H9 (cell line): ENCODE data around the gene GLRA3. TPM values are rescaled to one million over a fixed set of nuclear protein-coding genes. Genes with fewer than 3 reads are reported as not detected.

ENCODE experiments used
- DNase-seq: peaks from one replicate; pipeline ENCODE4 v3.0.0-alpha.2; 2017
- H2AFZ ChIP-seq: one replicate; pipeline ENCODE4 v1.6.1; 2013; ENCODE audit warnings: mild to moderate bottlenecking, low read length, control low read depth, moderate library complexity
- H2AK5ac ChIP-seq: 2 replicates; pipeline ENCODE4 v1.6.1; 2013; ENCODE audit warnings: low read length, control low read depth, mixed read lengths; ENCODE audit not compliant: insufficient read length
- H2BK120ac ChIP-seq: one replicate; pipeline ENCODE4 v1.6.1; 2013; ENCODE audit warnings: low read depth, mild to moderate bottlenecking, low read length, control low read depth, inconsistent platforms; ENCODE audit not compliant: poor library complexity, severe bottlenecking
- H2BK12ac ChIP-seq: 2 replicates; pipeline ENCODE4 v1.6.1; 2013; ENCODE audit warnings: low read length, control low read depth, mixed read lengths, low read depth; ENCODE audit not compliant: insufficient read length
- H2BK15ac ChIP-seq: 2 replicates; pipeline ENCODE4 v1.6.1; 2013; ENCODE audit warnings: low read depth, low read length, control low read depth
- H2BK20ac ChIP-seq: one replicate; pipeline ENCODE4 v1.6.1; 2013; ENCODE audit warnings: low read depth, mild to moderate bottlenecking, low read length, control low read depth, inconsistent platforms; ENCODE audit not compliant: poor library complexity, severe bottlenecking
- H2BK5ac ChIP-seq: 2 replicates; pipeline ENCODE4 v1.6.1; 2013; ENCODE audit warnings: low read length, control low read depth, mixed read lengths; ENCODE audit not compliant: insufficient read length
- H3K14ac ChIP-seq: 2 replicates; pipeline ENCODE4 v1.6.1; 2013; ENCODE audit warnings: low read length, control low read depth; ENCODE audit not compliant: insufficient read depth
- H3K18ac ChIP-seq: 2 replicates; pipeline ENCODE4 v1.6.1; 2013; ENCODE audit warnings: low read depth, mild to moderate bottlenecking, mixed read lengths, low read length, control low read depth; ENCODE audit not compliant: insufficient read length
- H3K23ac ChIP-seq: 2 replicates; pipeline ENCODE4 v1.6.1; 2013; ENCODE audit warnings: low read length, control low read depth, mixed read lengths, low read depth; ENCODE audit not compliant: insufficient read length
- H3K23me2 ChIP-seq: 2 replicates; pipeline ENCODE4 v1.6.1; 2013; ENCODE audit warnings: low read depth, mild to moderate bottlenecking, mixed read lengths, low read length, control low read depth; ENCODE audit not compliant: insufficient read length, poor library complexity, severe bottlenecking
- H3K27ac ChIP-seq: 2 replicates; pipeline ENCODE4 v1.5.1; 2013; ENCODE audit warnings: low read length, control low read depth, mixed read lengths, low read depth; ENCODE audit not compliant: insufficient read length
- H3K27me3 ChIP-seq: 2 replicates; pipeline ENCODE4 v1.6.1; 2013; ENCODE audit warnings: low read length, control low read depth, inconsistent platforms; ENCODE audit not compliant: insufficient read depth
- H3K4ac ChIP-seq: 2 replicates; pipeline ENCODE4 v1.6.1; 2013; ENCODE audit warnings: low read depth, mild to moderate bottlenecking, control low read depth, inconsistent platforms, low read length, moderate library complexity
- H3K4me1 ChIP-seq: 2 replicates; pipeline ENCODE4 v1.6.1; 2013; ENCODE audit warnings: low read length, control low read depth, inconsistent platforms; ENCODE audit not compliant: insufficient read depth
- H3K4me2 ChIP-seq: 2 replicates; pipeline ENCODE4 v1.6.1; 2013; ENCODE audit warnings: low read length, control low read depth, mixed read lengths; ENCODE audit not compliant: insufficient read length, insufficient read depth
- H3K56ac ChIP-seq: 2 replicates; pipeline ENCODE4 v1.6.1; 2013; ENCODE audit warnings: low read depth, mild to moderate bottlenecking, mixed read lengths, low read length, control low read depth; ENCODE audit not compliant: insufficient read length
- H3K79me1 ChIP-seq: 2 replicates; pipeline ENCODE4 v1.6.1; 2013; ENCODE audit warnings: low read depth, mild to moderate bottlenecking, moderate library complexity, low read length, control low read depth, inconsistent platforms; ENCODE audit not compliant: insufficient read depth, poor library complexity, severe bottlenecking
- H3K79me2 ChIP-seq: 2 replicates; pipeline ENCODE4 v1.6.1; 2013; ENCODE audit warnings: low read length, control low read depth, inconsistent platforms; ENCODE audit not compliant: insufficient read depth
- H3K9ac ChIP-seq: 2 replicates; pipeline ENCODE4 v1.6.1; 2013; ENCODE audit warnings: low read length, control low read depth, mixed read lengths; ENCODE audit not compliant: insufficient read length; ENCODE audit errors: extremely low read depth
- H3K9me3 ChIP-seq: one replicate; pipeline ENCODE4 v1.6.1; 2013; ENCODE audit warnings: low read depth, low read length, inconsistent platforms; ENCODE audit not compliant: control insufficient read depth
- H3T11ph ChIP-seq: one replicate; pipeline ENCODE4 v1.6.1; 2013; ENCODE audit warnings: mild to moderate bottlenecking, low read length, control low read depth, inconsistent platforms
- H4K20me1 ChIP-seq: one replicate; pipeline ENCODE4 v1.6.1; 2013; ENCODE audit not compliant: control insufficient read depth, insufficient read length, insufficient read depth
- H4K5ac ChIP-seq: 2 replicates; pipeline ENCODE4 v1.6.1; 2013; ENCODE audit warnings: low read depth, mild to moderate bottlenecking, mixed read lengths, low read length, control low read depth; ENCODE audit not compliant: insufficient read length
- H4K8ac ChIP-seq: replicated peaks from 2 replicates; pipeline ENCODE4 v1.6.1; 2013; ENCODE audit warnings: low read length, control low read depth, mixed read lengths, low read depth; ENCODE audit not compliant: insufficient read length
- H4K91ac ChIP-seq: 2 replicates; pipeline ENCODE4 v1.6.1; 2013; ENCODE audit warnings: low read depth, mild to moderate bottlenecking, moderate library complexity, mixed read lengths, low read length, control low read depth; ENCODE audit not compliant: insufficient read length
- H3K27ac Mint-ChIP-seq, 3 experiments: 2 replicates in 2 of 3; 3 replicates in 1 of 3; pipeline ENCODE4 v1.8.0; 2020 to 2021; ENCODE audit warnings: mixed read lengths in 3 of 3, mild to moderate bottlenecking in 1 of 3, moderate library complexity in 1 of 3
- H3K27me3 Mint-ChIP-seq: 2 replicates; pipeline ENCODE4 v1.8.0; 2021; ENCODE audit warnings: low read depth, mild to moderate bottlenecking, moderate library complexity, mixed read lengths
- H3K36me3 Mint-ChIP-seq, 3 experiments: 2 replicates in 2 of 3; 3 replicates in 1 of 3; pipeline ENCODE4 v1.8.0; 2020 to 2021; ENCODE audit warnings: low read depth in 3 of 3, mixed read lengths in 3 of 3; ENCODE audit not compliant: insufficient read depth in 1 of 3
- H3K4me1 Mint-ChIP-seq, 2 experiments: 2 replicates each; pipeline ENCODE4 v1.8.0; 2020; ENCODE audit warnings: mixed read lengths in 2 of 2
- H3K4me3 Mint-ChIP-seq, 2 experiments: 2 replicates in 1 of 2; 3 replicates in 1 of 2; pipeline ENCODE4 v1.8.0; 2020 to 2021; ENCODE audit warnings: mild to moderate bottlenecking in 2 of 2, mixed read lengths in 2 of 2, moderate library complexity in 1 of 2
- H3K9me3 Mint-ChIP-seq, 2 experiments: 2 replicates in 1 of 2; 3 replicates in 1 of 2; pipeline ENCODE4 v1.8.0; 2020; ENCODE audit warnings: mild to moderate bottlenecking in 2 of 2, mixed read lengths in 2 of 2, moderate library complexity in 1 of 2
- WGBS: extraction: QIAGEN DNeasy Blood & Tissue Kit; methylation state at CpG from one replicate; pipeline ENCODE4 v1.1.7; 2013; ENCODE audit warnings: missing lambda C conversion rate, low lambda C conversion rate, mixed read lengths; ENCODE audit not compliant: insufficient read length; ENCODE audit errors: extremely low coverage; 5-methylcytosine and 5-hydroxymethylcytosine counted together
- total RNA-seq: library from RNA; stranded (reverse); gene quantifications from 2 replicates; pipeline ENCODE4 v1.2.1, GENCODE V29; 2021
- TF ChIP-seq, protein P1 (sequence below): fragments of 200-600 bp; sonication (generic); conservative IDR thresholded peaks from 3 replicates; pipeline ENCODE4 v1.8.0; 2021; ENCODE audit warnings: antibody characterized with exemption, mild to moderate bottlenecking

Gene GLRA3
- total RNA-seq, 1 experiment from 2014 or later, result 0.09 TPM

GRCh38 chr4:174864031-174864430, 35.0 kb upstream of the GLRA3 start:
- H3K27ac ChIP-seq, result no peak overlapping the region
- no peak overlapping the region for H3K56ac ChIP-seq
- H3K23ac ChIP-seq, result no peak overlapping the region
- no peak overlapping the region for H2AFZ ChIP-seq
- H3K18ac ChIP-seq, result no peak overlapping the region
- H3K4ac ChIP-seq, result no peak overlapping the region
- no peak overlapping the region for H3K4me3 Mint-ChIP-seq
- H3K9me3 ChIP-seq, result no peaks in the 10 kb centered on the region
- no peaks in the 10 kb centered on the region for H3K79me2 ChIP-seq
- H3T11ph ChIP-seq, result no peak overlapping the region
- H2AK5ac ChIP-seq, result no peak overlapping the region
- H4K8ac ChIP-seq, result no peak overlapping the region
- H2BK5ac ChIP-seq, result no peak overlapping the region
- no peaks in the 10 kb centered on the region for H3K23me2 ChIP-seq
- H3K9ac ChIP-seq, result no peak overlapping the region
- H4K5ac ChIP-seq, result no peak overlapping the region
- no peak overlapping the region for H3K4me2 ChIP-seq
- H3K36me3 Mint-ChIP-seq, result 0 out of 7 replicates have a peak, but pooled peaks cover 0 to 5% (median 0%) of the 10 kb centered on the region in 3 experiments
- H3K27ac Mint-ChIP-seq, result no peak overlapping the region
- H2BK12ac ChIP-seq, result no peak overlapping the region
- DNase-seq, result no peak
- H2BK15ac ChIP-seq, result no peak overlapping the region
- H3K27me3 ChIP-seq, result no peaks in the 10 kb centered on the region
- WGBS, result no CpG with 5 or more reads among the region's 2 CpGs
- H4K20me1 ChIP-seq, result no peaks in the 10 kb centered on the region
- TF ChIP-seq, protein P1, sequence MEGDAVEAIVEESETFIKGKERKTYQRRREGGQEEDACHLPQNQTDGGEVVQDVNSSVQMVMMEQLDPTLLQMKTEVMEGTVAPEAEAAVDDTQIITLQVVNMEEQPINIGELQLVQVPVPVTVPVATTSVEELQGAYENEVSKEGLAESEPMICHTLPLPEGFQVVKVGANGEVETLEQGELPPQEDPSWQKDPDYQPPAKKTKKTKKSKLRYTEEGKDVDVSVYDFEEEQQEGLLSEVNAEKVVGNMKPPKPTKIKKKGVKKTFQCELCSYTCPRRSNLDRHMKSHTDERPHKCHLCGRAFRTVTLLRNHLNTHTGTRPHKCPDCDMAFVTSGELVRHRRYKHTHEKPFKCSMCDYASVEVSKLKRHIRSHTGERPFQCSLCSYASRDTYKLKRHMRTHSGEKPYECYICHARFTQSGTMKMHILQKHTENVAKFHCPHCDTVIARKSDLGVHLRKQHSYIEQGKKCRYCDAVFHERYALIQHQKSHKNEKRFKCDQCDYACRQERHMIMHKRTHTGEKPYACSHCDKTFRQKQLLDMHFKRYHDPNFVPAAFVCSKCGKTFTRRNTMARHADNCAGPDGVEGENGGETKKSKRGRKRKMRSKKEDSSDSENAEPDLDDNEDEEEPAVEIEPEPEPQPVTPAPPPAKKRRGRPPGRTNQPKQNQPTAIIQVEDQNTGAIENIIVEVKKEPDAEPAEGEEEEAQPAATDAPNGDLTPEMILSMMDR, result no peak
- H3K9me3 Mint-ChIP-seq, result peaks cover 0 to 3% of the 10 kb centered on the region in 2 experiments; a peak in 1 of 5 replicates
- H4K91ac ChIP-seq, result no peak overlapping the region
- H3K4me1 ChIP-seq, result no peaks in the 10 kb centered on the region
- no peak overlapping the region for H2BK20ac ChIP-seq
- H3K4me1 Mint-ChIP-seq, result no peaks in the 10 kb centered on the region
- H3K14ac ChIP-seq, result no peak overlapping the region
- no peaks in the 10 kb centered on the region for H3K27me3 Mint-ChIP-seq
- H2BK120ac ChIP-seq, result no peak overlapping the region
- no peaks in the 10 kb centered on the region for H3K79me1 ChIP-seq
